ENCODE data around the gene TMEM187.

TMEM187 gene

DNA sequence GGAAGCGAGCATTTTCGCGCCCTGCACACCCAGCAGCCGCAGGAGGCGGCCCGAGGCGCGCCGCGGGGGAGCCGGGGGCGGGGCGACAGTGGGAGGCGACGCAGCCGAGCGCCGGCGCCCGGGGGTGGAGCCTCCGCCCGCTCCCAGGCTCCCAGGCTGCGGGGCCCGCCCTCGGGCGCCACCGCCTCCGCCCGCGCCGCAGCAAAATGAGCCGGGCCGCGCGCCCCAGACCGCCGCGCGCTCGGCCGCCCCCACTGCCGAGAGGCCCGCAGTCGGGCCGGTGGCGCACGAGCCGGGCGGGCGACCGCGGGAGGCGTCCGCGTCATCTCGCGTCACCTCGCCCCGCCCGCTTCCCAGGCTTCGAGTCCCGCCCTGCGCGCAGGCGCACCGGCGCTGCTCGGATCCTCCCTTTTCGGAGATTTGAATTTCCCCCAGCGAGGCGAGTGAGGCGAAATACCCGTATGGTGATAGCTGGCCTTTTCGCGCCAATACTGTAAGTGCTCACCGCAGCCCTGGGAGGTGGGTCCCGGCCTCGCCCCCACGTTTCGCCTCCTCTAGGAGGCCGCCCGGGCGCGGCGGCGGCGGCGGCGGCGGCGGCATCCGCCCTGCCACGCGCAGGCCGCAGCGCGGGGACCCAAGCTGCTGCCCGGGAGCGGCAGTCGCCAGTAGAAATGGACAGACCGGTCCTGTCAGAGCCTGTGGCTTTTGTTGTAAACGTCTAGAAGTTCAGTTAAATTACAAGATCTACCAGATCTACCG, at the start of gene TMEM187:
Gene TMEM187 (plus strand): TSS at position 387 of the 759 bp plus-strand sequence. CDS start 9,309 bp downstream, outside the sequence.
- peaks cover 23% of the 10 kb centered on the region for H4K20me1 ChIP-seq (ENCODE audit: insufficient read depth, low read length)
- peaks cover 64% of the 10 kb centered on the region for H3K79me2 ChIP-seq (ENCODE audit: insufficient read depth, low read length)
- no peaks in the 10 kb centered on the region for H3K27me3 ChIP-seq (ENCODE audit: insufficient read depth, low read length, poor library complexity)
- peak within 1 kb of the TSS; percentile 74 for H2AFZ ChIP-seq (ENCODE audit: low read depth, low read length)
- peak within 1 kb of the TSS; percentile 99 for H3K9ac ChIP-seq (ENCODE audit: low read depth, low read length)
- H3K36me3 ChIP-seq (ENCODE audit: insufficient read depth, low read length): peaks cover 22% of the 10 kb centered on the region
- no peaks in the 10 kb centered on the region for H3K9me3 ChIP-seq (ENCODE audit: insufficient read depth, low read length, severe bottlenecking)
- peaks cover 33% of the 10 kb centered on the region for H3K4me1 ChIP-seq (ENCODE audit: insufficient read depth, low read length)
- peak within 1 kb of the TSS; percentile 100 for H3K27ac ChIP-seq (ENCODE audit: low read length)
- H3K4me3 ChIP-seq (ENCODE audit: low read depth in 1 of 2, low read length in 2 of 2): peak within 1 kb of the TSS; percentile 58 to 90
- DNase-seq: peak; percentile 93
- ATAC-seq (ENCODE audit: insufficient read depth, low read depth): peak; percentile 44
- TF ChIP-seq, protein P1, sequence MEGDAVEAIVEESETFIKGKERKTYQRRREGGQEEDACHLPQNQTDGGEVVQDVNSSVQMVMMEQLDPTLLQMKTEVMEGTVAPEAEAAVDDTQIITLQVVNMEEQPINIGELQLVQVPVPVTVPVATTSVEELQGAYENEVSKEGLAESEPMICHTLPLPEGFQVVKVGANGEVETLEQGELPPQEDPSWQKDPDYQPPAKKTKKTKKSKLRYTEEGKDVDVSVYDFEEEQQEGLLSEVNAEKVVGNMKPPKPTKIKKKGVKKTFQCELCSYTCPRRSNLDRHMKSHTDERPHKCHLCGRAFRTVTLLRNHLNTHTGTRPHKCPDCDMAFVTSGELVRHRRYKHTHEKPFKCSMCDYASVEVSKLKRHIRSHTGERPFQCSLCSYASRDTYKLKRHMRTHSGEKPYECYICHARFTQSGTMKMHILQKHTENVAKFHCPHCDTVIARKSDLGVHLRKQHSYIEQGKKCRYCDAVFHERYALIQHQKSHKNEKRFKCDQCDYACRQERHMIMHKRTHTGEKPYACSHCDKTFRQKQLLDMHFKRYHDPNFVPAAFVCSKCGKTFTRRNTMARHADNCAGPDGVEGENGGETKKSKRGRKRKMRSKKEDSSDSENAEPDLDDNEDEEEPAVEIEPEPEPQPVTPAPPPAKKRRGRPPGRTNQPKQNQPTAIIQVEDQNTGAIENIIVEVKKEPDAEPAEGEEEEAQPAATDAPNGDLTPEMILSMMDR (IDR thresholded peaks at IDR 0.05; ENCODE audit: borderline replicate concordance, extremely low read depth, low read length, poor library complexity, severe bottlenecking): no peak
- H3K4me2 ChIP-seq (ENCODE audit: insufficient read depth, low read length): peak within 1 kb of the TSS; percentile 73

GRCh38 chrX:153922932-153923857, 49.4 kb upstream of the TMEM187 start:
- DNase-seq (no peak), ATAC-seq (ENCODE audit: insufficient read depth, low read depth) (no peak)
- Histone ChIP-seq H4K20me1 (ENCODE audit: insufficient read depth, low read length) (peaks cover 34% of the 10 kb centered on the region), H3K4me1 (ENCODE audit: insufficient read depth, low read length) (peaks cover 48% of the 10 kb centered on the region), H3K79me2 (ENCODE audit: insufficient read depth, low read length) (peaks cover 72% of the 10 kb centered on the region), H3K9ac (ENCODE audit: low read depth, low read length) (peak overlapping the region; percentile 99), H3K9me3 (ENCODE audit: insufficient read depth, low read length, severe bottlenecking) (no peaks in the 10 kb centered on the region), H2AFZ (ENCODE audit: low read depth, low read length) (no peak overlapping the region), H3K4me2 (ENCODE audit: insufficient read depth, low read length) (peak overlapping the region; percentile 74), H3K4me3 (ENCODE audit: low read depth in 1 of 2, low read length in 2 of 2) (peak overlapping the region in 1 of 2 experiments; percentile 64; a peak in 2 of 4 replicates), H3K36me3 (ENCODE audit: insufficient read depth, low read length) (peaks cover 68% of the 10 kb centered on the region), H3K27me3 (ENCODE audit: insufficient read depth, low read length, poor library complexity) (no peaks in the 10 kb centered on the region), H3K27ac (ENCODE audit: low read length) (peak overlapping the region; percentile 57)
- TF ChIP-seq, protein P1 (IDR thresholded peaks at IDR 0.05; ENCODE audit: borderline replicate concordance, extremely low read depth, low read length, poor library complexity, severe bottlenecking): no peak
- TF ChIP-seq EZH2 (IDR thresholded peaks at IDR 0.05; ENCODE audit: borderline replicate concordance, low read depth, low read length, severe bottlenecking): no peak

DNA sequence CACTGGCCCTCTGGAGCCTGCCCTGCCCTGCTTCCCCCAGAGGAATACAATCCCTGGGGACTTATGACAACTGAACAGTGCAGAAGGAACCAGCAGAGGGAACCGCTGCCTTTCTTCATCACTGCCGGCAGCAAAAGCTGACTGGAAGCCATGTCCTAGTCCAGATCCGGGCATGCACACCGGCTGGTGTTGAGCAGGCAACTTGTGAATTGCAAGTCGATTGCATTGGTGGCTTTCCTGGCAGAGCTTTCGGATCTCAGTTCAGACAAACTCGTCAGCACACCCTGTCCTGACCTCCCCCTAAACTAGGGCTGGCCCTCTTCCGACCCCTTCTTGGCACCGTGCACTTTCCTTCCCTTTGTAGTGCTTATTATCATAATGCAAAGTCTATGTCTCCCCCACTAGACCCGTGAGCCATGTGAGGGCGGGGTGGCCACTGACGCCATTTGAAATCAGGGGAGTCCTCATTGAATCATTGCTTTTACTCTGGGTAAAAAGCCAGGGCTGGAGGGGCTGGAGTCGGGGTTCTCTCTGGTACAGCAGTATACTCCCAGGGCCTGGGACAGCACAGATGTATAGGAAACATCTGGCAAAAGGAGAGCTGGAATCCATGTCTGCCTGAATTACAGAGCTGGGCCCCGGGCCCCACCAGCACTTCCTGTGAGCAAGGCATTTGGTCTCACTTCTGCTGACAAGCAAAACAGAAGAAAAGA, 48.2 kb upstream of the TMEM187 start:
- Histone ChIP-seq H3K4me1 (ENCODE audit: insufficient read depth, low read length) (peaks cover 55% of the 10 kb centered on the region), H3K27me3 (ENCODE audit: insufficient read depth, low read length, poor library complexity) (no peaks in the 10 kb centered on the region), H3K27ac (ENCODE audit: low read length) (peak overlapping the region; percentile 100), H4K20me1 (ENCODE audit: insufficient read depth, low read length) (peaks cover 34% of the 10 kb centered on the region), H3K36me3 (ENCODE audit: insufficient read depth, low read length) (peaks cover 58% of the 10 kb centered on the region), H3K9ac (ENCODE audit: low read depth, low read length) (peak overlapping the region; percentile 99), H3K4me2 (ENCODE audit: insufficient read depth, low read length) (peak overlapping the region; percentile 74), H3K4me3 (ENCODE audit: low read depth in 1 of 2, low read length in 2 of 2) (peak overlapping the region; percentile 64 to 85; a peak in 3 of 4 replicates), H3K79me2 (ENCODE audit: insufficient read depth, low read length) (peaks cover 76% of the 10 kb centered on the region), H2AFZ (ENCODE audit: low read depth, low read length) (no peak overlapping the region), H3K9me3 (ENCODE audit: insufficient read depth, low read length, severe bottlenecking) (no peaks in the 10 kb centered on the region)
- peak; percentile 66 for DNase-seq
- ATAC-seq (ENCODE audit: insufficient read depth, low read depth): no peak
- no peak for TF ChIP-seq EZH2 (IDR thresholded peaks at IDR 0.05; ENCODE audit: borderline replicate concordance, low read depth, low read length, severe bottlenecking)
- TF ChIP-seq, protein P1 (IDR thresholded peaks at IDR 0.05; ENCODE audit: borderline replicate concordance, extremely low read depth, low read length, poor library complexity, severe bottlenecking): peak; percentile 67

All from DND-41 (cell line).